ENCODE data around the gene GAA.

- TF ChIP-seq CTCF (conservative IDR thresholded peaks at IDR 0.05; ENCODE audit: low read depth, low read length) (no peak), RFX5 (IDR thresholded peaks at IDR 0.05; ENCODE audit: low read depth, low read length) (no peak), MAFK (IDR thresholded peaks at IDR 0.05; ENCODE audit: low read depth, low read length) (no peak), USF2 (IDR thresholded peaks at IDR 0.05; ENCODE audit: low read depth, low read length) (no peak), RAD21 (IDR thresholded peaks at IDR 0.05; ENCODE audit: low read length) (no peak), POLR2A (IDR thresholded peaks at IDR 0.05; ENCODE audit: low read depth, low read length) (no peak), CEBPB (IDR thresholded peaks at IDR 0.05; ENCODE audit: low read depth, low read length) (no peak)
Measured at GRCh38 chr17:80064696-80065095, 36.7 kb upstream of the GAA start.
